D721Med (cell line): ENCODE results near the gene PCSK6.

Experiments used
- DNase-seq: peaks from one replicate; pipeline ENCODE4 v3.0.0; 2011; ENCODE audit warnings: low spot score; ENCODE audit not compliant: insufficient read length
- FAIRE-seq: peaks from 2 replicates; lab custom pipeline; 2011; peaks lifted over from hg19 to GRCh38; lab: Jason Lieb, UNC
- CTCF ChIP-seq: IDR thresholded peaks from 2 replicates; pipeline ENCODE4 v1.5.1; 2012; ENCODE audit warnings: mild to moderate bottlenecking, control low read depth; ENCODE audit not compliant: insufficient read depth; ENCODE audit errors: missing control alignments

The PCSK6 gene

DNA sequence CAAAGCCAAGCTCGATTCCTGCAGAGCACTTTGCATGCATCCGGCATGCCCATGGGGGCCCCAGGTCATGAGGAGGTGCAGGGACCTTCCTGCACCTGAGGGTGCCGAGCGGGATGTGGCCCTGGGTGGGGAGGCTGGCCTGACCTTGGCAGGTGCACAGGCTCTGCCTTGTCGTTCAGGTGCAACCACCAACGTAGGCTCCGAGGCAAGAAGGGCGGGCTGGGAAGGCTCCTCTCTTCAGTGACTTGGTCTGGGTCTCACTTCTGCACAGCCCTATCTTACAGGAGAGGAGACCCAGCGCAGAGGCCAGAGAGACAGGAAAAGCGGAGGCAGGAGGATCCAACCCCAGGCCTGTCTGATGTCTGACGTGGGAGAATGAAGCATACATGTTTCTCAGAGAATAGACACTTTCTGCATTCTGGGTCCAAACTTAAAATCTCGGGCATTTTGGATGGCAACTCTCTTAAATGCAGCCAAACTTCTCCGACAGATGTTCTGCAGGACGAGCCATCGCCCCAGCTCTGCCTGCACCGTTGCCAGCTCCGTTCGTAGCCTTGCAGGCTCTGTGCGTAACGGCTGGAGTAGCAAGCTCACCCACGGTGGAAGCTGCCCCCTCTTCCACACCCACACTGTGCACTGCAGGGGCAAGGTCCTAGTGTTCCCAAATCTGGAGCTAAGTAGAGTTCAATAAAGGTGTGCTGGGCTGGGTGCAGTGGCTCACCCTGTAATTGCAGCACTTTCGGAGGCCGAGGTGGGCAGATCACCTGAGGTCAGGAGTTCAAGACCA is 133.6 kb downstream of the PCSK6 start:
- no peak for FAIRE-seq
- no peak for DNase-seq
- no peak for TF ChIP-seq CTCF

DNA sequence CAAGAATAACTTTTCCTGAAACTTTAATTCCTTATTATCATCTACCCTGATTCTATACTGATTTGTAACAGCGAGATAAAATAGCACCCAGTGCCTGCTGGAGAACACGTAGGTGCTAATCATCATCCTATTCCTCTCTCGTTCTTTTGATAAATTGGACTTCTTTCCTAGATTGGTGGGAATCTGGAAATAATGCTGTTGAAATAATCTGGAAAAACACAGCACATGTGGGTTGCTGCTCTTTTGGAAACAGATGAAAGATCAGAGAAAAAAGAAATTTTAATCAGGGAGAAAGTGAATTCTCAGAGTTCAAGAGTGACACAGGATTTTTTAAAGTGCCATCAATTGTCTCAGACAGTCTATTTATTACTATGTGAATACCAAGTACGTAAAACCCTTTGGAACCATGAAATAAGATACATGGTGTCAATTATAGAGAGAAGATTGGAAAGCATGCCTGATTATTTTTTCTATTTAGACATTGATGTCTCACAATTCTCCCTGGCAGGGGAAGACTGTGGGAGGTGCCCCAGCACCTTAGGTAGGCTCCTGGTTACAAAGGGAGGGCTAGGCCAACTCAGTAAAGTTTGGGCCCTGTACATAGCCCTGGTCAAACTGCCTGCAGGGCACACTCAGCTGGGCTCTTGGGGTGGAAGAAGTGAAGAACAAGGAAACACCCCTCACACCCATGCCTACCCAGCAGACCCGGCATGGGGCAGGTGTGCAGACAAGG is 134.4 kb downstream of the PCSK6 start:
- DNase-seq (no peak), FAIRE-seq (no peak)
- no peak for TF ChIP-seq CTCF

- DNase-seq (no peak), FAIRE-seq (no peak)
- no peak for TF ChIP-seq CTCF
Observed at GRCh38 chr15:101353240-101353639, 136.3 kb downstream of the PCSK6 start.

DNA sequence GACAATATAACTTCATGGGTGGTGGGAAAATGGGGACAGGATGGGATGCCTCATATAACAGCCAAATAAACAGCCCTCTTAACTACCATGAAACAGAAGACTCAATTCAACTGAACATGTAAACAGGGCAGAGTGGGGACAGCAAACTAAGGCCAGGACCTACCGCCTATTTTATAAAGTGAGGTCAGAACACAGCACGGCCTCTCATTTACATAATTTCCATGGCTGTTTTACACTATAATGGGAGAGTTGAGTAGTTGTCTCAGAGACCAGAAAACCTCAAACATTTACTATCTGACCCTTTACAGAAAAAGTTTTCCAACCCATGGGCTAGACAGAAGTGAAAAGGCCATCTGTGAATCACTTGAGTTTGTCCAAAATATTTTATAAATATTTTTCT is 137.8 kb downstream of the PCSK6 start:
- no peak for TF ChIP-seq CTCF
- DNase-seq (no peak), FAIRE-seq (no peak)

GRCh38 chr15:101349047-101349951 is 140.2 kb downstream of the PCSK6 start:
- no peak for DNase-seq
- no peak for TF ChIP-seq CTCF
- no peak for FAIRE-seq

DNA sequence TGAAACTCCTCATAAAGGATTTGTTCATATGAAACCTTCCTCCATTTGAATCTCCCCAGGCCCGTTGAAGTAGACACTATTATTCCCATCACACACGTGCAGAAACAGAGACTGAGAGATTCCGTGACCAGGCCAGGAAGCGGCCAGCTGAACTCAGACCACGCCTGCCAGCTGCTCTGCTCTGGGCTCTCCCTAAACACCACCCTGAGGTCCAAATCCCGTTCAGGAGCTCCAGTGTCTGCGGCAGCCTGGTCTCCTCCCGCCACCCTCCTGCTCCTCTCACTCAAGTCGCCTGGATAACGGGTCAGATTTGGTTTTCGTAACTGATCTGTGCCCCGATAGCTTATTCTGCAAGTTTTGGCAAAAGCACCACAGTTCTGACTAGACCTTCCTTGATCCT is 140.9 kb downstream of the PCSK6 start:
- TF ChIP-seq CTCF = no peak
- DNase-seq = no peak
- FAIRE-seq = no peak
